HT-29 (cell line): ENCODE data around the gene SPRY2. TPM values are rescaled to one million over a fixed set of nuclear protein-coding genes. Genes with fewer than 3 reads are reported as not detected.

Experiments
- DNase-seq: peaks from one replicate; pipeline ENCODE4 v3.0.0-alpha.2; 2015; ENCODE audit warnings: low spot score
- small RNA-seq: library from RNA; depleted of rRNA; stranded (forward); fragments of <200 nt; gene quantifications from one replicate; pipeline ENCODE3, GENCODE V24; 2014
- total RNA-seq: library from RNA; depleted of rRNA; stranded (reverse); fragments of >200 nt; shearing (Covaris generic); gene quantifications from 2 replicates; pipeline ENCODE4 v1.2.3, GENCODE V29; 2014

Gene SPRY2
- total RNA-seq, 1 experiment from 2014 or later = 15.0 TPM

DNA sequence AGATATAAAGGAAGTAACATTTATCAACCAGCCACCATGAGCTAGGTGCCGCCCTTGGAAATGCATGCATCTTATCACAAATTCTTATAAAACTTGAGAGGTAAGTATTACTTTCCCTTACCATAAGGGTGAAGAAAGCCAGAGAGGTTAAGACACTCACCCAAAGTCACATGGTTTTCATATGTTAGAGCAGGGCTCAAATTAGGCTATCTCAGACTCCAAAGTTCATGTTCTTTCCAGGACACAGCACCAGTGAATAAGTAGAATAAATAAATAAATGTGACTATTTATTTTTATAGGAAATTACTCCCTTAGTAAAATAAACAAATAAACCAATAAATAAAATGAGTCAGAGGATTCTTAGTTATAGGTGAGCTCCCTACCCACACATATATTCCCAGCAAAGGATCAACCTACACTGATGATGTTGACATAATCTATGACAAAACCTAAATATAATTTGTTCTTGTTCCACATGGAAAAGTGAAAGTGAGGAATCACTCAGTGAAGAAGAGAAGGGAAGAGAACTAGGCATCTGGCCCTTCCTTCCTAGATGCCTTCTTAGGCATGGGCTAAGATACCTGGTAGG, 27.2 kb downstream of the SPRY2 start:
- peak; percentile 27 for DNase-seq

DNA sequence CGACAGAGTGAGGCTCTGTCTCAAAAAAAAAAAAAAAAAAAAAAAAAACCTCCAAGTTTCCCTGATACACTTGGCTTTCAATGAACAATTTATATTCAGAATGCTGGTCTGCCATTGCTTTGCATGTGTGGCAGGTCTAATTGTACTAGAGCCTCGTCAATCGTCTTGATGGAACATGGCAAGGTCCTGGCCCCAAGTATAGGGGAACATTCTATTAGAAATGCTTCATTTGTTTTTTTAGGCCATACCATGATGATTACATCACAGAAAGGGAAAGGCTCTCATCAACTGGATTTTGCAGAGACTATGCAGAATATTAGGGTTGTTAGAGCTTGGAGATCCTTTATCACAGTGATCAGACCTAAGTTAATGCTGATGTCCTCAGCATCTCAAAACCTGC, 28.0 kb downstream of the SPRY2 start:
- no peak for DNase-seq

DNA sequence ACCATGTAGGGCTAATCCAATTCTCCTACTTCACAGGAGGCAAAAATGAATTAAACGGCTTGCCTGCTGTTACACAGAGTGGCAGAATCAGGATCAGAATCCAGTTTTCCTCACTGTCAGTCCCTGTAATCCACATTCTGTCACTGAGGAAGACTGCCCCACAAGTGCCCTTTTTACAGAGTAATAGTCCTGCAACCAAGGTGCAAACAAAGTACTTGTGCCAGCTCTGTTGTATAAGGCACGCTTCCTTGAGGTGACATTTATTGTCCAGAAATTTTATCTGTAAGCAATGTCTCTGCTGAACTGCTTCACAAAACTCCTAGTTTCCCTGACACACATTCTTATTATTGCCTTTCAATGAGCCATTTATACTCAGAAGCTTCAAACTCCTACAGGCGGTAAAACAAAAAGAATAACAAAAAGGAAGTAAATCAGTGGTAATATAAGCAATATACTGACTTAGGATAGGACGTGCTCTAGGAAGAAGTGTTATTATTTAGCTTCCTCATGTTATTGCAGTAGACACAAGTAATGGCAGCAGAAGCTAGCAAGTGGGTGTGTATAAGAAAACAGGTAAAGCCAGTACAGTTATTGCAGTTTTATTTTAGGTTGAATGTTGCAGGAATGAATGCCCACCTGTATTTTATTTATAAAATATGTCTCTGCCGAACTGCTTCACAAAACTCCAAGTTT, 28.8 kb downstream of the SPRY2 start:
- no peak for DNase-seq

DNA sequence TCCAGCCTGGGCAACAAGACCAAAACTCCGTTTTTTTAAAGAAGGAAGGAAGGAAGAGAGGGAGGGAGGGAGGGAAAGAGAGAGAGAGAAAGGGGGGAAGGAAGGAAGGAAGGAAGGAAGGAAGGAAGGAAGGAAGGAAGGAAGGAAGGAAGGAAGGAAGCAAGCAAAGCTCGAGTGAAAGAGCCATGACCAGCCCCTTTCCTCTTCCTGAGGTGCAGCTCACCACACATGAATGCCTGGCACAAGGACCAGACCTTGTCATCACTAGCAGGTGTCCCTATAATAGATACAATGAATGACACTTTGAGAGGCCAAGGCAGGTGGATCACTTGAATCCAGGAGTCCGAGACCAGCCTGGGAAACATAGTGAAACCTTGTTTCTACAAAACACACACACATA, 31.0 kb downstream of the SPRY2 start:
- no peak for DNase-seq

DNA sequence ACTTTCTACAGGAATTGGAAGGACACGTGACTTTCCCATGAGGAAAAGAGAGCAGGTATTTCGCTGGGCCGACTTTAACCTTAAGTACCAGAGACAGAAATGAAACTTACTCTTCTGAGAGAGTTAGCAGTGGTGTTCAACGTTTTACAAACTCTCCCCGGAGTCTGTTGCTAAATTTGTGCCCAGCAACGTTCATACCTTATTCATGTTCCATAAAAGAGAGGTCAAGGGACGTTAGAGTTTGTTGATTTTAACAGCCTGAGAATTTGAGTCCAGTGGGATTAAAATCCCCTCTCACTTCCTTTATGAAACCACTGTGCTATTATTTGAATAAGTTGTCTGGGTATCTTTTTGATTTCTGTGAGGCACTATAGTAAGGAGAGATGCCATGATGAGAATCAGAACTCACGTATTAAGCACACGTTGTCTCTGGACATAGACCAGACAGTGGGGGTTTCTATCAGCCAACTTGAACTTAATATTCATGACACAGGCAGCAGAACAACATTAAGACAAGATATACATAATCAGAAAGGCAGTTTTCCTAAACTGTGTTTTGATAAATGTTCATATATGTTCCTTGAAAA, 33.4 kb downstream of the SPRY2 start:
- no peak for DNase-seq

DNA sequence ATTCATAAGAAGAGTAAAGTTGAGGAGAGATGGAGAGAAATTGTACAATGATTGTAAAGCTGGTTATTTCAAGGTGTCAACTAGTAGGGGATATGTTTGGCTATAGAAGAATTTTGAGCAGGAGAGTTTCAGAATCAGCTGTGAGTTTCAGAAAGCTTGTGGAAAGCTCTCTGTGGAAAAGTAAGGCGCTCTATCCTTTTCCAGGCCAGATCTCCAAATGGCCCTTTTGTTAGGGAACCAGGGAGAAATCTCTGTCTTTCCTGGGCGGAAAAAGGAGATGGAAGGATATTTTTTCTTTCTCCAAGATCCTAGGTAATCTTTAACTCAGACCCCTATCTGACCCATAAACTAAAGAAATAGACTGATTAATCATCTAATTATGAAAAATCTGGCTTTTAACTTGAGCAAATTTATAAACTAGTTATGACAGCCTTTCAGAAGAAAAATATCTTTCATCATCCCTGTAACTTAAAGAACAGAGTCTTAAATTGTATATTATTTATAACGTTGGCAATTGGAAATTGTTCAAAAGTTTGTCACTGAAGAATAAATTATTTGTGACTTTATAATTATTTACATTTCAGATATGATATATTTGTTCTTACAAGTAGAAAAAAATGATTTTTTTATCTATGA, 34.5 kb downstream of the SPRY2 start:
- DNase-seq = no peak

DNA sequence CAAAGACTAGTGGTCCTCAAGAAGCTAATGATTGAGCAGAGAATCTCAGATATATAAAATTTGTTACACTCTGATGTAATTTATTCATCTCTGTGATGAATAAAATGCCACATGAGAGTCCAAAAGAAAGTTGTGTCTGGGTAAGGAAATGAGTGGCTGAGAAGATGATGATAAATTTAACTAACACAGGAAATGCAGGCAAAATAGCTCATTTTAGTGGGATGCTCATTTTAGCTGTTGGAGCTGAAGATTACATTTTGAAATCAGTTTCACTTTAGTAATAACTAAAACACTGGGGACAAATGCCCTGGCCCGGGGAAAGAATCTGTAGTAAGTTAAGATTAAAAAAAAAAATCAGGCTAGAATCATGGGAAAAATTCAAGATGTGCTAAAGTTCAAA, 35.2 kb downstream of the SPRY2 start:
- no peak for DNase-seq

DNA sequence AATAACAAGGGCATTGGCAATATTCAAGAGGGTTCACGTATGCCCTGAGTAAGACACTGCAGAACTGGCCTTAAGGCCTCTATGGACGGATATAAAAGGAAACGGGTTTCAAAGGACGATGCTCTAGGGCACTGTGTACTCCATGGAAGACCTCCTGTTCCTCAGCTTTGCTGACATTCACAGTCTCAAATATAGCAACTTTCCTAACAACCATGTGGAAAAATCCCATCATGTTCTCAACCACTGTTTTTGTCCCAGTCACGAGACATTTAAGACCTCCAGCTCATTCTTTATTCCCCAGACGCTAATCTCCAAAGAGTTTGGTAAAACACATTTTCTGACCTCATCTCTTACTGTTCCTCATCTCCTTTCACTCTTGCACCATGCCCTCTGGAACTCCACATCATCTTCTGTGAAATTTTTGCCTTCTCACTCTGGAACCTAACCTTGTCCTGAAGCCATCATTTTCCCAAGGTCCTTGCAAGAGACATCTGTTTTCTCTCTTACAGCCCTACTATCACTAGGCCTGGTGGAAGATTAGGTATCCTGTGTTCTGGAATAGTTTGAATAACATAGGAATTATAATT, 37.6 kb downstream of the SPRY2 start:
- DNase-seq = no peak

DNA sequence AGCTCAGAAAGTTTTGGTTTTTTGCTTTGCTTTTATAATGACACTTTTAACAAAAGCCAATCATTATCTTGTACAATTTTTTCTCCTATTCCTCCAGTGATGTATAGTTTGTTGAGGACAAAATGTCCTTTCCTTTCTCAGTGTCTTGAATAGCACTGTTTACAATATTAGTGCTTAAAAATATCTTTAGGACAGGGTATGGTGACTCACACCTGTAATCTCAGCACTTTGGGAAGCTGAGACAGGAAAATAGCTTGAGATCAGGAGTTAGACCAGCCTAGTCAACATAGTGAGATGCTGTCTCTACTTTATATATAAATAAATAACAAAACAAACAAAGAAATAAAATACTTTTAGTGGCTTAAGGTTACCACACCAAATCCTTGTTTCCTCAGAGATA, 41.9 kb downstream of the SPRY2 start:
- no peak for DNase-seq

DNA sequence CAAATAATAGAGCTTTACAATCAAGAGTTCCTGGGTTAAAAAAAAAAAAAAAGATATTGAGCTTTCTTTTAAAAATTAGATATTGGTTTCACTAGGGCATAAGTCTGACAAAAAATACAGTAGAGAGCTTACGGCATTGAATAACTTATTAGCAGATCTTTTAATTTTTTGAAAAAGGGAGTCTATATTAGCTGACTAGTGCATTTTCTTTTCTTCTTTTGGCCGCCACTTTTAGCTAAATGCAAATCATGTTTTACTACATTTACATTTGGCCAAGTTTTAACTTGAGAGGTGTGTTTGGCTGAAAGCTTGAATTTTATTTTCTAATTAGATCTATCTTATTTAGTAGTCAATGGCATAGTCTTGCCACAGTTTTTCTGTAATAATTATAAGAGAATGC, 43.4 kb downstream of the SPRY2 start:
- DNase-seq = no peak

DNA sequence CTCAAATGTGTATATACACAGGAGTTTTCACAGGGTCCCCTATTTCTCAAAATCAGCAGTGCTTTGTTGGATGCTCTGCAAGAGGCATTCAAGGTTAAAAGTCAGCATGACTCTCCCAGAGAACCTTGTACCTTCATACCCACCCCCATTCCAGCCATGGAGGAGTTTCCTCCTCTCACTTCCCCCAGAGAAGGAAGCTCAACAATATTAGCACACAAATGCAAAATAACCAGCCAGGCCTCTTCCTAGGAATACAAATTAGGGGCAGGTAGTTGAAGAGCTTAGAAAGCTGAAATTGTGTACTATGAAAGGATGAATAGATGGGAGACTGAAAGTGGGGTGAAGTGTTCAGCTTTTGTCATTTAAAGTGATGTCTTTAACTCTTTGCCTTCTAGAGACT, 43.8 kb downstream of the SPRY2 start:
- DNase-seq = peak; percentile 10

DNA sequence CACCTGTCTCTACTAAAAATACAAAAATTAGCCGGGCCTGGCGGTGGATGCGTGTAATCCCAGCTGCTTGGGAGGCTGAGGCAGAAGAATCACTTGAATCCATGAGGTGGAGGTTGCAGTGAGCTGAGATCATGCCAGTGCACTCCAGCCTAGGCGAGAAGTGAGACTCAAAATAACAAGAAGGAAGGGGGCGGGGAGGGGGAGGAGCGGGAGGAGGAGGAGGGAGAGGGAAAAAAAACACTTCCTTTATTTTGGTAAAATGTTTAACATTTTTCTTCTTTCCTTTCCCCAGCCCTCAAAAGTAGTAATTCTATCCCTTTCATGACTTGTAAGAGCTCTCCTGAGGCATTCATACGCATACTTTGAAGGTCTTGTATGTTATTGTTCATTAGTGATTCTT, 44.3 kb downstream of the SPRY2 start:
- no peak for DNase-seq

DNA sequence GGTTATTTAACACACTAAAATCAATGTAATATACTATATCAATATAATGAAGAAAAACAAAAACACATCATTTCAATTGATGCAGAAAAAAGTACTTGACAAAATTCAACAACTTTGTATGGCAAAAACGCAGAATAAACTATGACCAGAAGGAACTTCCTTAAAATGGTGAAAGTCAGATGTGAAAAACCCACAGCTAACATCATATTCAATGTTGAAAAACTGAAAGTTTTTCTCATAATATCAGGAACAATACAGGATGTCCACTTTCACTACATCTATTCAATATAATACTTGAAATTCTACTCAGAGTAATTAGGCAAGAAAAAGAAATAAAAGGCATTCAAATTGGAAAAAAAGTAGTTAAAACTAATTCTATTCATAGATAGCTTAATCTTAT, 50.3 kb downstream of the SPRY2 start:
- DNase-seq = no peak

Small RNA genes within 50 kb of the gene (small RNA-seq; reads per million reads assigned to genes)
- gene RNU6-61P = not detected
